Sigmoid colon (tissue), 7 donors: ENCODE measurements around the gene RBFOX1. TPM values are rescaled to one million over a fixed set of nuclear protein-coding genes. Genes with fewer than 3 reads are reported as not detected.

ENCODE experiments used
- DNase-seq: peaks from one replicate; pipeline ENCODE4 v3.0.0-alpha.2; 2019
- H3K27ac ChIP-seq, 4 donors: fragments of 200-600 bp; sonication (generic); one replicate each; pipeline ENCODE4 v1.5.1; 2016 to 2019; ENCODE audit warnings: mild to moderate bottlenecking in 1 of 4
- H3K27me3 ChIP-seq, 3 donors: fragments of 200-600 bp; sonication (generic); one replicate each; pipeline ENCODE4 v1.5.1; 2019; ENCODE audit warnings: mild to moderate bottlenecking in 1 of 3
- H3K36me3 ChIP-seq, 4 donors: fragments of 200-600 bp; sonication (generic); one replicate each; pipeline ENCODE4 v1.5.1; 2016 to 2019
- H3K4me1 ChIP-seq, 4 donors: fragments of 200-600 bp; sonication (generic); one replicate each; pipeline ENCODE4 v1.5.1; 2017 to 2019
- H3K4me3 ChIP-seq, 4 donors: fragments of 200-600 bp; sonication (generic); one replicate each; pipeline ENCODE4 v1.5.1; 2017 to 2019; ENCODE audit warnings: mild to moderate bottlenecking in 2 of 4, moderate library complexity in 1 of 4
- H3K9me3 ChIP-seq, 4 donors: fragments of 200-600 bp in 3 of 4; sonication (generic) in 3 of 4; one replicate each; pipeline versions ENCODE4 v1.5.1 to v1.6.1; 2013 to 2019
- CTCF ChIP-seq, 4 experiments: fragments of 450-650 bp in 3 of 4; fragments of 200-600 bp in 1 of 4; IDR thresholded peaks; one replicate each; pipeline ENCODE4 v1.5.1; 2016 to 2019; ENCODE audit warnings: antibody characterized with exemption in 4 of 4, mild to moderate bottlenecking in 3 of 4, moderate library complexity in 2 of 4
- EP300 ChIP-seq, 4 donors: sonication (generic); formaldehyde crosslinking; IDR thresholded peaks; one replicate each; pipeline ENCODE4 v1.6.1; 2017; ENCODE audit warnings: antibody characterized with exemption in 4 of 4
- POLR2A ChIP-seq, 2 donors: fragments of 450-650 bp; IDR thresholded peaks; one replicate each; pipeline ENCODE4 v1.6.1; 2016; ENCODE audit warnings: antibody characterized with exemption in 2 of 2, mild to moderate bottlenecking in 2 of 2, moderate library complexity in 2 of 2
- POLR2AphosphoS5 ChIP-seq, 4 donors: sonication (generic); formaldehyde crosslinking; IDR thresholded peaks; one replicate each; pipeline ENCODE4 v1.6.1; 2017; ENCODE audit warnings: antibody characterized with exemption in 4 of 4
- WGBS, 2 donors: extraction: QIAGEN DNeasy Blood & Tissue Kit; methylation state at CpG; one replicate each; pipeline ENCODE4 v1.1.7; 2013; 5-methylcytosine and 5-hydroxymethylcytosine counted together
- intact Hi-C: fragments of 100-400 bp; cut with DNase I; formaldehyde crosslinking; loops from one replicate; pipeline ENCODE4 v1.15.1; 2023
- polyA plus RNA-seq, 3 donors: library from polyadenylated mRNA; stranded (reverse); fragments of 200-250 nt; gene quantifications; one replicate each; pipeline ENCODE4 v1.2.3, GENCODE V29; 2013
- total RNA-seq, 4 donors: library from RNA; depleted of rRNA; stranded (reverse); fragments of >200 nt; gene quantifications; one replicate each; pipeline ENCODE4 v1.1.0, GENCODE V29; 2016
- donor health status: healthy with polysubstance abuse.
- donor health status: Bipolar disorder and iron deficiency.
- donor health status: healthy.

RBFOX1 gene
- total and polyA plus RNA-seq, 7 donors: under 0.01 to 4.4 (median 0.51) TPM; not detected in 3

GRCh38 chr16:7431723-7432122 lies 99.1 kb downstream of the RBFOX1 start:
- Histone ChIP-seq H3K36me3 (no peaks in the 10 kb centered on the region), H3K4me3 (no peak overlapping the region), H3K4me1 (no peaks in the 10 kb centered on the region), H3K27ac (no peak overlapping the region), H3K9me3 (no peaks in the 10 kb centered on the region), H3K27me3 (no peaks in the 10 kb centered on the region)
- WGBS, 2 donors: 82 to 88% methylated on average over 2 of the region's 2 CpGs
- TF ChIP-seq CTCF (IDR thresholded peaks at IDR 0.05) (no peak), EP300 (IDR thresholded peaks at IDR 0.05) (no peak), POLR2AphosphoS5 (IDR thresholded peaks at IDR 0.05) (no peak), POLR2A (IDR thresholded peaks at IDR 0.05) (no peak)
- DNase-seq: no peak
- intact Hi-C loops: no loop called here

- Histone ChIP-seq H3K9me3 (peaks cover 0 to 3% (median 0%) of the 10 kb centered on the region in 4 donors), H3K4me3 (no peak overlapping the region), H3K4me1 (no peaks in the 10 kb centered on the region), H3K27me3 (no peaks in the 10 kb centered on the region), H3K27ac (no peak overlapping the region), H3K36me3 (no peaks in the 10 kb centered on the region)
- TF ChIP-seq POLR2AphosphoS5 (IDR thresholded peaks at IDR 0.05) (no peak), EP300 (IDR thresholded peaks at IDR 0.05) (no peak), POLR2A (IDR thresholded peaks at IDR 0.05) (no peak), CTCF (IDR thresholded peaks at IDR 0.05) (no peak)
- no peak for DNase-seq
- 57 to 82% methylated on average over 5 of the region's 5 CpGs for WGBS, 2 donors
- intact Hi-C loops: no loop called here
These were observed 103.7 kb downstream of the RBFOX1 start for GRCh38 chr16:7436306-7436705.

- Histone ChIP-seq H3K27me3 (no peaks in the 10 kb centered on the region), H3K4me3 (no peak overlapping the region), H3K36me3 (no peaks in the 10 kb centered on the region), H3K4me1 (no peaks in the 10 kb centered on the region), H3K27ac (no peak overlapping the region), H3K9me3 (peaks cover 0 to 3% (median 0%) of the 10 kb centered on the region in 4 donors)
- DNase-seq: no peak
- intact Hi-C loops: no loop called here
- TF ChIP-seq CTCF (IDR thresholded peaks at IDR 0.05) (no peak), EP300 (IDR thresholded peaks at IDR 0.05) (no peak), POLR2A (IDR thresholded peaks at IDR 0.05) (no peak), POLR2AphosphoS5 (IDR thresholded peaks at IDR 0.05) (no peak)
- WGBS, 2 donors: 71 to 82% methylated on average over 12 of the region's 12 CpGs
These were observed 104.6 kb downstream of the RBFOX1 start for GRCh38 chr16:7437135-7437804.

GRCh38 chr16:7437843-7438242 lies 105.2 kb downstream of the RBFOX1 start:
- intact Hi-C loops: no loop called here

More at GRCh38 chr16:7437843-7438242, 105.2 kb downstream of the RBFOX1 start:
- Histone ChIP-seq H3K36me3 (no peaks in the 10 kb centered on the region), H3K9me3 (peaks cover 0 to 3% (median 0%) of the 10 kb centered on the region in 4 donors), H3K27me3 (no peaks in the 10 kb centered on the region), H3K4me3 (no peak overlapping the region), H3K4me1 (no peaks in the 10 kb centered on the region), H3K27ac (no peak overlapping the region)
- 92 to 95% methylated on average over 7 of the region's 7 CpGs for WGBS, 2 donors
- TF ChIP-seq POLR2AphosphoS5 (IDR thresholded peaks at IDR 0.05): no peak
- no peak for TF ChIP-seq CTCF (IDR thresholded peaks at IDR 0.05)
- no peak for TF ChIP-seq EP300 (IDR thresholded peaks at IDR 0.05)
- no peak for TF ChIP-seq POLR2A (IDR thresholded peaks at IDR 0.05)
- no peak for DNase-seq
